Stimulated activated CD4-positive, alpha-beta T cell treated with anti-CD3 and anti-CD28 coated beads, Interleukin-1b, Interleukin-23, amount 100 ng/mL, for 48 hours (primary cell): ENCODE data around the gene SPIRE1.

Experiments used
- DNase-seq: peaks from one replicate; pipeline ENCODE4 v3.0.0-alpha.2; 2020

The SPIRE1 gene

DNA sequence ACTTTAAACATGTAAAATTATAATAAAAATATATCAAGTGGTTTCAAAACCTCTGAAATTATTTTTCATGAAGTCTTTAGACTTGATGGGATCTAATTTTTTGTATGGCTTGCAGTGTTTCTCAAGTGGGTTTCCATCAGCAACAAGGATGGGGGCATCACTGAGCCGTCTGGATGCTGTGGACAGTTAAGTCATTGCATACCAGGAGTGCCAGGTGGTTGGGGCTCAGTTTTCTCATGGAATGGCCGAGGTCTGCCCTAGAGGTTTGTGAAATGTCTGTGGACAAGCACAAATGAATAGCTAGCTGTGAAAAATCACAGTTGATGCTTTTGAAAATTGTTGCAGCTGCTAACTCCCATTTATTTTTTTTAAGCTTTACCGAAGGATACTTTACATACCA lies 248.4 kb downstream of the SPIRE1 start:
- DNase-seq: no peak

DNA sequence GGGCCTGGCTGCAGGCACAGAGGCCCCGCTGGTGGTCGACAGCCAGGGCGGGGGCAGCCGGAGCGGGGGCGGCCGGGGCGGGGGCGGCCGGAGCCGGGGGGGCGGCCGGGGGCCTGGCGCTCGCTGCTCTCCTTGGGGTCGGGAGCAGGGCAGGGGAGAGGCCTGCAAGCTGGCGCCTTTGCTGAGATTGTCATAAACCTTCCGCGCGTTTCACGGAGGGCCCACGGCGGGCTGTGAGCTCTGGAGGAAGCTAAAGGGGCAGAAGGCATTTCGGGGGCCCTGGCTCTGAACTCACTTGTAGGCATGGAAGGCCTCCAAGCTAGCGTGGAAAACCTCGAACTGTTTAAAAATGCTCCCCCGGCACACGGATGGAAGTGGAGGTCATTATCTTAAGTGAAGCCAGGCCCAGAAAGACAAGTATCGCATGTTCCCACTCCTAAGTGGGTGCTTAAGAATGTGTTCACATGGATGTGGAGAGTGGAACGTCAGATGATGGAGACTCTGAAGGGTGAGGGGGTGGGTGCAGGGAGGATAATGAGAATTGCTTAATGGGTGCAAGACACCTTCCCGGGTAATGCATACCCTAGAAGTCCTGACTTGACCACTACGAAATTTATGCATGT lies 249.5 kb downstream of the SPIRE1 start:
- DNase-seq: no peak

DNA sequence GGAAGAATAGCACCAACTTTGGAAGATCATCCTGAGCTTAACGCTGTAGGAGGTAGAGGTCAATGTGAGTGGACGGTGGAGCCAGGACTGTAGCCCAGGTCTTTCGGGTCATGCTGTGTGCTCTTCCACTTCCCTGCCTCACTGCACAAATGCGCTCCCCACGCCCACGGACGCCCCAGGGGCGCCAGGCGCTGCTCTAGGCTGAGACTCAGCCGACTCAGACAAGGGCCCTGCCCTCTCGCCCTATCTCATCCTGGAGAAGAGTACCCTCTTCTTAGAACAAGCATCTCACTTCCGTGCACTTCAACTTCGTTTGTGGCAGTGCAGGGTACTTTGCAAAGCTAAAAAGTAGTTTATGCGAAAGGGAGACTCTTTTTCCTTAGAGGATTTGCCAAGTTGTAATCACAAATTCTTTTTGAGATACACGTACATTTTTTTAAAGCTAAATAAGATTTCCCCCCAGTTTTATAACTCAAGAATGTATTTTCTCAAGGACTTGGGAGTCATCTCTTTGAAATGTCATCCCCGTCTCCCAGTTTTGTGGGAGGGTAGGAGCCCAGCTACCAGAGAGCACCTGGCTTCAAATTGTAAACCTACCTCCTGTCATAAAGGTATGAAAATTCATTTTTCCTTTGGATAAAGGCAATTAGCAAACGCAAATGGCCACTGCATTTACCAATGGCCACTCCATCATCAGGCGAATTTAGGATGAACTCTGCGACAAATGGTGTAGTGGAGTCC lies 251.4 kb downstream of the SPIRE1 start:
- no peak for DNase-seq

DNA sequence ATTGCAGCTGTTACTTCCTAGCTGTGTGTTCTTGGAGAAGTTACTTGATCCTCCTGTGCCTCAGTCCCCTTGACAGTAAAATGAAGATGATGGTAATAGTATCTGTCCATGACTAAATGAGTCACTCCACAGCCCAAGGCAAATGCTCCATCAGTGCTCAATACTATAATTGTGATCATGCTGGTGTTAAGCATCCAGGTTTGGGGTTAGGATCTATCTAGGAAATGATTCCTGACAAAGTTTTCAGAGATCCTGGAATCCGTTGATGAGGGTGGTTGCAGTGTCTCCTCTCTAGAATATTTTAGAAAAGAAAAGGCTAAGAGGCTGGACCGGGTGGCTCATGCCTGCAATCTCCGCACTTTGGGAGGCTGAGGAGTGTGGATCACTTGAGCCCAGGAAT lies 252.8 kb downstream of the SPIRE1 start:
- DNase-seq: no peak

DNA sequence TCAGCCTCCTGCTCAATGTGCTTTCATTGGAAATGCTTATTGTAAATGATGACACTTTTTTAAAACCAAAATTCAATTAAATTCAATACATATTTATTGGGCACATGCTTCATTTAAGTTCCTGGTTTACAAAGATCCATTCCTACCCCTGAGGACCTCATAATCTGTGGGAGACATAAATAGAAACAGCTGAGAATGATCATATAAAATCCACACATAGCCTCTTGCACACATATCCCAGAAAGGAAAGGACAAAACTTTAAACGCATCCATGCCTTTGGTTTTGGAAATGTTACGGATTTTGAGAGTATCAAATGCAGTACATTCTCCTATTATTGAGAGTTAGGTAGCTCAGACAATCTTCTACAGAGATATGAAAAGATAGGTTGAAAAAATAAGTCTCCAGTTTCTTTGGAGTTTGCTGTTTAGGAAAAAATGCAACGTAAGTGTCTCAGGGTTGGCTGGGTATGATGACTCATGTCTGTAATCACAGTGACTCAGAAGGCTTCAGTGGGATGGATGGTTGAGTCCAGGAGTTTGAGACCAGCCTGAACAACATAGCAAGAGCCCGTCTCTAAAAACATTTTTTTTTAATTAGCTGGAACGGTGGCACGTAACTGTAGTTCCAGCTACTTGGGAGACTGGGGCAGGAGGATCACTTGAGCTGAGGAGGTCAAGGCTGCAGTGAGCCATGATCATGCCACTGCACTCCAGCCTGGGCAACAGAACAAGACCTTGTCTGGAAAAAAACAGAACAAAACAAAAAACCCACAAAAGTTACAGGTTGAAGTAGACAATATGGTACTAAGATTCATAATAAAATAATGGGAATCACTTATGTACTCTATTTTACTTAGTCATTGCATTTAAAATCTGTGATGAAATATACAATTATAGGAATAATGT lies 254.1 kb downstream of the SPIRE1 start:
- DNase-seq: no peak

DNA sequence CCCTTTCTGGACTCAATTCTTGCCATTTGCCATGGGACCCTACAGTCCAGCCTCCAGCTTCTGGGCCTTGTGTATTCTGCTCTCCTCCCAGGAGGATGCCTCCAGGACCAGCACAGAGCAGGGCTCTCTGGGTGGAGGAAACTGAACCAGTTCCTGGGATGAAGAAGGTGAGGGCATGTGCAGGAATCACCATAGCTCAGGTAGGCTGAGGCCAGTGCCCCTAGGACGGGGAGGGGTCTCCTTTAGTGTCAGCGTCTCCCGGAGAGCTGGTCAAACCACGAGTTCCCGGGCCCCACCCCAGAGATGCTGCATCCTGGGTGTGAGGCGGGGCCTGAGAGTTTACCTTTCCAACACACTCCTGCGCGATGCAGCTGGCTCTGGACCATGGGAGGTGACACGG lies 256.0 kb downstream of the SPIRE1 start:
- no peak for DNase-seq

DNA sequence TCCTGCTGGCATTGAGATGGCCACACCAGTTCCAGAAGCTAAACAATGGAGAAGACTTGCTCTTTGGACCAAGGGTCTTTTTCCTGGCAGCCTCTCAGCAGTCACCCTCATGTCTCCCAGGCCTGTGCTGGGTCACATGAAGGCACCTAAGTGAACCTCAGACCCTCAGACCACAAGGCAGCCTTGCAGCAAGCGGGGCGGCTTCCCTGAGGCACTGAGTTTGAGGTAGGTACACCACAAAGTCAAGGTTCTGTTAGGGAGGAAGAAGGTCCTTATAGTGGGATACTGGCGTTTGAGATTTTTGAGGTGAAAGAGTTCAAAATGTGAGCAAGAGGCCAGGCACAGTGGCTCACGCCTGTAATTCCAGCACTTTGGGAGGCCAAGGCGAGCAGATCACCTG lies 258.7 kb downstream of the SPIRE1 start:
- no peak for DNase-seq

DNA sequence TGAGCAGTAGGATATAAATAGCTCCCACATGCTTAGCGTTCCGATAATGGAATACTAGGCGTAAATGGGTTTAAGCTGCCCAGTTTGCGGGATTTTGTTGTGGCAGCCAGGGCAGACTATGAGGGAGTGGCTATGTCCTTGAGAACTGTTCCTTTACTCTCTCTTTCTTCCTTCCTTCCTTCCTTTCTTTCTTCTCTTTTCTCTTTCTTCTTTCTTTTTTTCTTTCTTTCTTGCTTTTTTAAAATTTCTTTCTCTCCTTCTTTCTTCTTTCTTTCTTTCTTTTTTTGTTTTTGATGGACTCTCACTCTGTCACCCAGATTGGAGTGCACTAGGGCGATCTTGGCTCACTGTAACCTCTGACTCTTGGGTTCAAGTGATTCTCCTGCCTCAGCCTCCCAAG lies 259.3 kb downstream of the SPIRE1 start:
- DNase-seq: no peak

DNA sequence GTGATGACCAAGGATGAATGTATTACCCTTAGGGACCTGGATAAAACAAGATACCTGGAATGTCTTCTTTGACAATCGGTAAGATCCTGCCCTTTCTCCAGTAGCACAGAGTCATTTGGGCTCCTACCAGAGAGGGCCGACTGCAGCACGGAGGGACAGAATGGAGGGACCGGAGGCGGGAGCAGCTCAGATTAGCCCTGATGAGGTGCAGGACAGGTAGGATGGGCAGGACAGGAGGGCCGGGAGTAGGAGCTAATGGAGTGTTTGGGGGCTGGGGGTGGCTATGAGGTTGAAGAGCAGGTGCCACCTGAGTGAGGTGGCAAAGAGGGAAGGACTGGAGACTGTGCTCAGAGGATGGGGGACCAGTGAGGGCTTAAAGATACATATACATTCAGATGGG lies 260.1 kb downstream of the SPIRE1 start:
- DNase-seq: no peak

DNA sequence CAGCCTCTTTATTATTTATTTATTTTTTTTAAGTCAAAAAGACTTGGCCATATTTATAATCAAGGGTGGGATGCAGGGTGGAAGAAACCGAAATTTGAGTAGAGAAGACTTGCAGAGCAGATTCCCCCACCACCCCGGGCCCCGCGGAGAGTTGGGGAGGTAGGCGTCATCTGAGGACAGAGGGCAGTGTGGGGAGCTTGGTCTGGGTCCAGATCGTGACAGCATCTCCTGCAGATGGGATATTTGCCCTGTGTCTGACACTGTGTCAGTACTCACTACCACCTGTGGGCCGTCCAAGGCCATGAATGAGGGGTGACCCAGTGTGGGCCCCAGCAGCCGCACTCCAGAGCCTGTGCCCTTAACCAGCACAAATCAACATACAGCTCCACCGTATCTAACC lies 260.7 kb downstream of the SPIRE1 start:
- no peak for DNase-seq
